Muscle of leg (tissue), 16 donors: ENCODE results near the gene SUDS3. TPM values are rescaled to one million over a fixed set of nuclear protein-coding genes. Genes with fewer than 3 reads are reported as not detected.

ENCODE experiments used
- DNase-seq: peaks from one replicate; pipeline ENCODE4 v3.0.0; 2013
- H3K27ac ChIP-seq: one replicate; pipeline ENCODE4 v1.5.1; 2013; ENCODE audit warnings: mild to moderate bottlenecking, low read length, control low read depth
- H3K27me3 ChIP-seq: one replicate; pipeline ENCODE4 v1.6.1; 2013; ENCODE audit warnings: low read length; ENCODE audit not compliant: control insufficient read depth, insufficient read depth
- H3K36me3 ChIP-seq: one replicate; pipeline ENCODE4 v1.6.1; 2013; ENCODE audit warnings: low read length; ENCODE audit not compliant: control insufficient read depth, insufficient read depth
- H3K4me1 ChIP-seq: one replicate; pipeline ENCODE4 v1.6.1; 2013; ENCODE audit warnings: low read length; ENCODE audit not compliant: control insufficient read depth, insufficient read depth
- H3K4me3 ChIP-seq: one replicate; pipeline ENCODE4 v1.5.1; 2013; ENCODE audit warnings: low read length, control low read depth
- H3K9me3 ChIP-seq: replicated peaks from 2 replicates; pipeline ENCODE4 v1.6.1; 2013; ENCODE audit warnings: low read depth, low read length; ENCODE audit not compliant: control insufficient read depth
- WGBS: methylation state at CpG from one replicate; pipeline ENCODE4 v1.1.5; 2013; ENCODE audit warnings: missing lambda C conversion rate; ENCODE audit not compliant: insufficient coverage; 5-methylcytosine and 5-hydroxymethylcytosine counted together
- long read RNA-seq, 11 donors: transcript quantifications; one replicate each; lab custom pipeline, GENCODE V29; 2026
- polyA plus RNA-seq, 8 donors: library from polyadenylated mRNA; unstranded; fragments of 120-200 nt; gene quantifications; one replicate each; pipeline versions ENCODE4 v1.2.1 to v1.2.3, GENCODE V29; 2013; ENCODE audit warnings: inconsistent platforms in 1 of 8, low replicate concordance in 1 of 8; ENCODE audit not compliant: insufficient read length in 8 of 8, insufficient read depth in 1 of 8
- total RNA-seq: library from RNA; stranded (reverse); fragments of 120-200 nt; gene quantifications from one replicate; pipeline ENCODE4 v1.2.4, GENCODE V29; 2013

The SUDS3 gene
- total RNA-seq (27.4 TPM), polyA plus RNA-seq (10 to 100 TPM; 25.6 to 32.7 (median 27.6) TPM)
- long read RNA-seq, donor 1 = 0 reads
- long read RNA-seq, donor 2 = 0 reads
- long read RNA-seq, donor 3, full-length matches to known transcripts = 6 of 13 reads
- long read RNA-seq, donor 3, partial matches to known transcripts = 7 of 13 reads
- long read RNA-seq, donor 3, other reads (novel, unspliced or antisense) = 0 of 13 reads
- long read RNA-seq, donor 4, full-length matches to known transcripts = 1 of 6 reads
- long read RNA-seq, donor 4, partial matches to known transcripts = 5 of 6 reads
- long read RNA-seq, donor 4, other reads (novel, unspliced or antisense) = 0 of 6 reads
- long read RNA-seq, donor 5, full-length matches to known transcripts = 9 of 21 reads
- long read RNA-seq, donor 5, partial matches to known transcripts = 7 of 21 reads
- long read RNA-seq, donor 5, other reads (novel, unspliced or antisense) = 5 of 21 reads
- long read RNA-seq, donor 6, full-length matches to known transcripts = 3 of 18 reads
- long read RNA-seq, donor 6, partial matches to known transcripts = 15 of 18 reads
- long read RNA-seq, donor 6, other reads (novel, unspliced or antisense) = 0 of 18 reads
- long read RNA-seq, donor 7, partial matches to known transcripts = 6 of 6 reads
- long read RNA-seq, donor 7, other reads (novel, unspliced or antisense) = 0 of 6 reads
- long read RNA-seq, donor 8, full-length matches to known transcripts = 2 of 2 reads
- long read RNA-seq, donor 8, partial matches to known transcripts = 0 of 2 reads
- long read RNA-seq, donor 8, other reads (novel, unspliced or antisense) = 0 of 2 reads
- long read RNA-seq, donor 9, full-length matches to known transcripts = 1 of 1 reads
- long read RNA-seq, donor 9, partial matches to known transcripts = 0 of 1 reads
- long read RNA-seq, donor 9, other reads (novel, unspliced or antisense) = 0 of 1 reads
- long read RNA-seq, donor 10, full-length matches to known transcripts = 1 of 14 reads
- long read RNA-seq, donor 10, partial matches to known transcripts = 13 of 14 reads
- long read RNA-seq, donor 10, other reads (novel, unspliced or antisense) = 0 of 14 reads
- long read RNA-seq, donor 11 = 0 reads

GRCh38 chr12:118376089-118377020 lies at the start of gene SUDS3:
Gene SUDS3, plus strand, starts transcription at chr12:118376555. Its CDS starts 137 bp downstream, at chr12:118376692.
- H3K9me3 ChIP-seq = no peaks in the 10 kb centered on the region
- peak; percentile 92 for DNase-seq
- peak within 1 kb of the TSS; percentile 87 for H3K27ac ChIP-seq
- H3K36me3 ChIP-seq = peaks cover 17% of the 10 kb centered on the region
- H3K4me3 ChIP-seq = peak within 1 kb of the TSS; percentile 76
- under 1% methylated on average over 71 of the region's 102 CpGs for WGBS
- peaks cover 7% of the 10 kb centered on the region for H3K27me3 ChIP-seq
- H3K4me1 ChIP-seq = peaks cover 34% of the 10 kb centered on the region

GRCh38 chr12:118326991-118327390 lies 49.4 kb upstream of the SUDS3 start:
- no peaks in the 10 kb centered on the region for H3K36me3 ChIP-seq
- H3K27ac ChIP-seq = no peak overlapping the region
- no peaks in the 10 kb centered on the region for H3K4me1 ChIP-seq
- no peak overlapping the region for H3K4me3 ChIP-seq
- peak; percentile 53 for DNase-seq
- H3K27me3 ChIP-seq = no peaks in the 10 kb centered on the region
- no peaks in the 10 kb centered on the region for H3K9me3 ChIP-seq

GRCh38 chr12:118327391-118327790 lies 49.0 kb upstream of the SUDS3 start:
- no peaks in the 10 kb centered on the region for H3K27me3 ChIP-seq
- no peaks in the 10 kb centered on the region for H3K4me1 ChIP-seq
- no peak overlapping the region for H3K27ac ChIP-seq
- no peak overlapping the region for H3K4me3 ChIP-seq
- DNase-seq = peak; percentile 75
- no peaks in the 10 kb centered on the region for H3K36me3 ChIP-seq
- no peaks in the 10 kb centered on the region for H3K9me3 ChIP-seq

GRCh38 chr12:118328486-118329330 lies 47.6 kb upstream of the SUDS3 start:
- Histone ChIP-seq H3K9me3 (no peaks in the 10 kb centered on the region), H3K27ac (no peak overlapping the region), H3K36me3 (no peaks in the 10 kb centered on the region), H3K4me1 (no peaks in the 10 kb centered on the region), H3K27me3 (no peaks in the 10 kb centered on the region), H3K4me3 (no peak overlapping the region)
- no CpG with 5 or more reads among the region's 3 CpGs for WGBS
- DNase-seq = no peak

GRCh38 chr12:118330421-118331018 lies 45.8 kb upstream of the SUDS3 start:
- Histone ChIP-seq H3K27me3 (no peaks in the 10 kb centered on the region), H3K9me3 (no peaks in the 10 kb centered on the region), H3K4me3 (no peak overlapping the region), H3K36me3 (no peaks in the 10 kb centered on the region), H3K4me1 (no peaks in the 10 kb centered on the region), H3K27ac (no peak overlapping the region)
- WGBS = 60% methylated on average over 1 of the region's 3 CpGs
- DNase-seq = peak; percentile 40

- H3K4me1 ChIP-seq = no peaks in the 10 kb centered on the region
- WGBS = no CpG with 5 or more reads among the region's 4 CpGs
These were observed 43.8 kb upstream of the SUDS3 start for GRCh38 chr12:118332511-118332910.

GRCh38 chr12:118334241-118334640 lies 42.1 kb upstream of the SUDS3 start:
- no peak overlapping the region for H3K27ac ChIP-seq
- no CpG with 5 or more reads among the region's 3 CpGs for WGBS
- no peaks in the 10 kb centered on the region for H3K9me3 ChIP-seq
- H3K4me1 ChIP-seq = no peaks in the 10 kb centered on the region
- no peaks in the 10 kb centered on the region for H3K36me3 ChIP-seq
- H3K4me3 ChIP-seq = no peak overlapping the region
- no peak for DNase-seq
- H3K27me3 ChIP-seq = no peaks in the 10 kb centered on the region

More at GRCh38 chr12:118332511-118332910, 43.8 kb upstream of the SUDS3 start:
- DNase-seq = no peak
- no peaks in the 10 kb centered on the region for H3K36me3 ChIP-seq
- no peak overlapping the region for H3K27ac ChIP-seq
- H3K9me3 ChIP-seq = no peaks in the 10 kb centered on the region
- no peaks in the 10 kb centered on the region for H3K27me3 ChIP-seq
- H3K4me3 ChIP-seq = no peak overlapping the region

GRCh38 chr12:118334939-118335567 lies 41.3 kb upstream of the SUDS3 start:
- H3K9me3 ChIP-seq = no peaks in the 10 kb centered on the region
- H3K4me1 ChIP-seq = no peaks in the 10 kb centered on the region
- H3K4me3 ChIP-seq = no peak overlapping the region
- H3K36me3 ChIP-seq = no peaks in the 10 kb centered on the region
- DNase-seq = no peak
- no peaks in the 10 kb centered on the region for H3K27me3 ChIP-seq
- no CpG with 5 or more reads among the region's 4 CpGs for WGBS
- H3K27ac ChIP-seq = no peak overlapping the region
